GM12878 (cell line): Measurements from ENCODE around the gene PCTP. TPM values are rescaled to one million over a fixed set of nuclear protein-coding genes. Genes with fewer than 3 reads are reported as not detected.

Source experiments
- ATAC-seq: fragments of 200-7000 bp; cut with Tn5 transposase; 3 replicates; pipeline ENCODE4 v1.9.1; 2020; ENCODE audit warnings: mild to moderate bottlenecking, moderate library complexity
- BruUV-seq: library from RNA; stranded (reverse); fragments of 400-500 nt; replicated peaks from 2 replicates; lab custom pipeline; 2021; lab: Mats Ljungman, UMichigan
- CTCF ChIA-PET: fragments of 300-600 bp; sonication (Branson Sonifier 250); formaldehyde crosslinking; extraction: SDS; loops from one replicate; lab custom pipeline; 2021; ENCODE audit warnings: inconsistent platforms; lab: Yijun Ruan, JAX
- POLR2A ChIA-PET: fragments of 350-600 bp; formaldehyde crosslinking; extraction: SDS; loops from one replicate; lab custom pipeline; 2021; ENCODE audit warnings: inconsistent platforms; lab: Charles Lee
- RAD21 ChIA-PET: fragments of 300-600 bp; sonication (Branson Sonifier 250); formaldehyde crosslinking; loops from one replicate; lab custom pipeline; 2023; ENCODE audit warnings: antibody characterized with exemption; ENCODE audit not compliant: unreplicated experiment; lab: Charles Lee
- SMC1A ChIA-PET: fragments of 300-600 bp; sonication (Branson Sonifier 250); formaldehyde crosslinking; loops from one replicate; lab custom pipeline; 2023; ENCODE audit not compliant: unreplicated experiment, uncharacterized antibody; lab: Charles Lee
- DNase-seq: peaks from one replicate; pipeline ENCODE4 v3.0.0-alpha.2; 2011; ENCODE audit warnings: low read depth, low spot score
- FAIRE-seq: peaks from 3 replicates; lab custom pipeline; 2011; peaks lifted over from hg19 to GRCh38; lab: Jason Lieb, UNC
- H2AFZ ChIP-seq: 2 replicates; pipeline ENCODE4 v1.6.0; 2011; ENCODE audit warnings: low read depth, low read length, control low read depth; ENCODE audit not compliant: control insufficient read depth
- H3K27ac ChIP-seq: 2 replicates; pipeline ENCODE4 v1.5.1; 2011; ENCODE audit warnings: control low read depth; ENCODE audit not compliant: control insufficient read depth, insufficient read depth
- H3K27me3 ChIP-seq, 2 experiments: replicated peaks in 1 of 2; 2 replicates each; pipeline versions ENCODE4 v1.6.0 to v1.6.1; 2011; ENCODE audit warnings: low read length in 1 of 2; ENCODE audit not compliant: control insufficient read depth in 2 of 2, insufficient read depth in 2 of 2
- H3K36me3 ChIP-seq, 2 experiments: 2 replicates each; pipeline ENCODE4 v1.5.1; 2011; ENCODE audit warnings: low read length in 1 of 2; ENCODE audit not compliant: control insufficient read depth in 2 of 2, insufficient read depth in 2 of 2
- H3K4me1 ChIP-seq: 2 replicates; pipeline ENCODE4 v1.6.1; 2011; ENCODE audit warnings: mild to moderate bottlenecking, low read length, moderate library complexity, mixed read lengths; ENCODE audit not compliant: control insufficient read depth, insufficient read depth
- H3K4me2 ChIP-seq: 2 replicates; pipeline ENCODE4 v1.6.0; 2011; ENCODE audit warnings: control low read depth; ENCODE audit not compliant: control insufficient read depth, insufficient read depth
- H3K4me3 ChIP-seq: fragments of 200-600 bp; sonication (generic); 2 replicates; pipeline ENCODE4 v1.5.1; 2016
- H3K79me2 ChIP-seq: 2 replicates; pipeline ENCODE4 v1.6.0; 2011; ENCODE audit warnings: low read length; ENCODE audit not compliant: control insufficient read depth, insufficient read depth
- H3K9ac ChIP-seq: 2 replicates; pipeline ENCODE4 v1.8.0; 2011; ENCODE audit warnings: low read length, control low read depth, mixed read lengths; ENCODE audit not compliant: control insufficient read depth, insufficient read depth
- H3K9me3 ChIP-seq: replicated peaks from 3 replicates; pipeline ENCODE4 v1.5.1; 2011; ENCODE audit warnings: mild to moderate bottlenecking, low read length; ENCODE audit not compliant: control insufficient read depth, insufficient read depth
- H4K20me1 ChIP-seq: 2 replicates; pipeline ENCODE4 v1.6.0; 2011; ENCODE audit not compliant: control insufficient read depth, insufficient read depth
- FOXK2 ChIP-seq: fragments of 450-650 bp; IDR thresholded peaks from 2 replicates; pipeline ENCODE4 v1.6.1; 2017; ENCODE audit warnings: mild to moderate bottlenecking, moderate library complexity
- GATAD2B ChIP-seq: fragments of 450-650 bp; conservative IDR thresholded peaks from 2 replicates; pipeline ENCODE4 v1.6.1; 2017; ENCODE audit warnings: low read depth, mild to moderate bottlenecking, moderate library complexity
- IKZF2 ChIP-seq, 2 experiments: fragments of 450-650 bp; IDR thresholded peaks; 2 replicates each; pipeline ENCODE4 v1.6.1; 2017; ENCODE audit warnings: mild to moderate bottlenecking in 2 of 2, moderate library complexity in 2 of 2
- IRF4 ChIP-seq: IDR thresholded peaks from 2 replicates; pipeline ENCODE4 v1.6.1; 2011; ENCODE audit warnings: low read depth, low read length
- MAX ChIP-seq: IDR thresholded peaks from 2 replicates; pipeline ENCODE4 v1.6.1; 2012; ENCODE audit warnings: low read depth, low read length, improper control_type of control experiment
- MTA2 ChIP-seq: fragments of 450-650 bp; IDR thresholded peaks from 2 replicates; pipeline ENCODE4 v1.6.1; 2016; ENCODE audit warnings: low read depth, mild to moderate bottlenecking, moderate library complexity
- MYB ChIP-seq: fragments of 150-350 bp; IDR thresholded peaks from 2 replicates; pipeline ENCODE4 v1.6.1; 2014; ENCODE audit warnings: mild to moderate bottlenecking, low read depth, low read length, borderline replicate concordance
- NFYB ChIP-seq: IDR thresholded peaks from 2 replicates; pipeline ENCODE4 v1.6.1; 2011; ENCODE audit warnings: low read depth, mild to moderate bottlenecking, low read length, improper control_type of control experiment, moderate library complexity; ENCODE audit not compliant: insufficient read depth
- PAX8 ChIP-seq: fragments of 450-650 bp; IDR thresholded peaks from 2 replicates; pipeline ENCODE4 v1.6.1; 2017; ENCODE audit warnings: mild to moderate bottlenecking, moderate library complexity
- PKNOX1 ChIP-seq: fragments of 450-650 bp; IDR thresholded peaks from 2 replicates; pipeline ENCODE4 v1.6.1; 2016; ENCODE audit warnings: mild to moderate bottlenecking
- RELA ChIP-seq: fragments of 450-650 bp; IDR thresholded peaks from 2 replicates; pipeline ENCODE4 v1.8.0; 2014; ENCODE audit warnings: borderline replicate concordance; ENCODE audit not compliant: partially characterized antibody
- SMAD5 ChIP-seq: IDR thresholded peaks from 2 replicates; pipeline ENCODE4 v1.6.1; 2016; ENCODE audit warnings: antibody characterized with exemption, low read depth
- ZBTB11 ChIP-seq: fragments of 450-650 bp; formaldehyde crosslinking; IDR thresholded peaks from 2 replicates; pipeline ENCODE4 v1.5.0; 2022; ENCODE audit warnings: mild to moderate bottlenecking, missing genetic modification characterization
- ZNF687 ChIP-seq: fragments of 450-650 bp; IDR thresholded peaks from 2 replicates; pipeline ENCODE4 v1.6.1; 2017; ENCODE audit warnings: mild to moderate bottlenecking, moderate library complexity
- WGBS: methylation state at CpG from one replicate; pipeline ENCODE4 v1.1.6; 2016; ENCODE audit warnings: low lambda C conversion rate; ENCODE audit not compliant: insufficient replicate concordance, insufficient coverage; ENCODE audit errors: missing lambda C conversion rate; 5-methylcytosine and 5-hydroxymethylcytosine counted together
- in situ Hi-C: fragments of 300-500 bp; cut with MboI; formaldehyde crosslinking; loops from 9 replicates; pipeline ENCODE4 v1.14.3; 2018; ENCODE audit warnings: mixed read lengths
- intact Hi-C: fragments of 100-400 bp; cut with micrococcal nuclease; formaldehyde crosslinking; loops from one replicate; pipeline ENCODE4 v1.14.2; 2022; ENCODE audit not compliant: unreplicated experiment
- polyA plus RNA-seq, 11 experiments: library from polyadenylated mRNA; depleted of rRNA in 4 of 11; unstranded in 6 of 11; stranded (reverse) in 5 of 11; fragments of >200 nt; fragmentation: Nextera tagmentation in 4 of 11; fragmentation: Illumina TruSeq in 1 of 11; extraction: Ambion mirVana in 4 of 11; extraction: Trizol in 1 of 11; gene quantifications; 1 replicate in 1 of 11; 2 replicates in 10 of 11; pipeline versions ENCODE4 v1.2.1 to v1.2.3, GENCODE V29; 2011 to 2016; ENCODE audit warnings: inconsistent platforms in 2 of 11, missing spikeins in 2 of 11, low read depth in 1 of 11
- total RNA-seq, 4 experiments: library from RNA; depleted of rRNA in 3 of 4; stranded (reverse); fragments of >200 nt in 3 of 4; fragmentation: Illumina TruSeq in 1 of 4; extraction: Trizol in 1 of 4; gene quantifications; 2 replicates each; pipeline versions ENCODE4 v1.2.1 to v1.2.3, GENCODE V29; 2013 to 2021

PCTP gene
- total and polyA plus RNA-seq, 10 of the 15 experiments (the other 5 are each of a cell fraction or from before 2014, with no cell fraction given): 1.4 to 26.8 (median 3.7) TPM

- TF ChIP-seq ZBTB11 (CRISPR knock-in tag) (no peak), SMAD5 (no peak), RELA (no peak)
These were observed 61.5 kb downstream of the PCTP start (continued) for GRCh38 chr17:55812323-55812722.

- 79% methylated on average over 2 of the region's 3 CpGs for WGBS
- in situ Hi-C loops: no loop called here
- POLR2A ChIA-PET: interaction anchor here (0.7 kb wide), 1 partner anchor 520 kb away, joined by 3 read pairs; no protein-coding TSS in a partner anchor
- no peak for FAIRE-seq
- no TSS peak for BruUV-seq
- SMC1A ChIA-PET: no interaction called here
- TF ChIP-seq IRF4 (no peak), FOXK2 (no peak), PAX8 (no peak), NFYB (no peak), MYB (no peak), MAX (no peak), MTA2 (no peak), ZNF687 (no peak), PKNOX1 (no peak), IKZF2 (IDR thresholded peaks at IDR 0.05) (no peak), GATAD2B (no peak)
- Histone ChIP-seq H3K27me3 (no peaks in the 10 kb centered on the region), H3K4me3 (no peak overlapping the region), H3K9me3 (no peaks in the 10 kb centered on the region), H3K4me2 (no peak overlapping the region), H3K9ac (no peak overlapping the region), H3K4me1 (no peaks in the 10 kb centered on the region), H3K79me2 (no peaks in the 10 kb centered on the region), H3K36me3 (no peaks in the 10 kb centered on the region), H4K20me1 (no peaks in the 10 kb centered on the region), H3K27ac (no peak overlapping the region), H2AFZ (no peak overlapping the region)
- no peak for DNase-seq
- ATAC-seq: no peak
- RAD21 ChIA-PET: no interaction called here
- intact Hi-C loops: no loop called here
- CTCF ChIA-PET: interaction anchor here (0.7 kb wide), 1 partner anchor 106 kb away, joined by 3 read pairs; no protein-coding TSS in a partner anchor
These were observed 63.1 kb downstream of the PCTP start for GRCh38 chr17:55813944-55814343.
